Kidney (tissue), 14 donors: Measurements from ENCODE around the gene SCAANT1. TPM values are rescaled to one million over a fixed set of nuclear protein-coding genes. Genes with fewer than 3 reads are reported as not detected.

Experiments
- DNase-seq, 5 donors: peaks; one replicate each; pipeline ENCODE4 v3.0.0-alpha.2; 2013 to 2020
- FAIRE-seq: peaks from 2 replicates; lab custom pipeline; 2012; peaks lifted over from hg19 to GRCh38; lab: Jason Lieb, UNC
- H3K27ac ChIP-seq, 2 donors: one replicate each; pipeline ENCODE4 v1.7.0; 2013; ENCODE audit warnings: low read depth in 2 of 2, low read length in 2 of 2, inconsistent platforms in 1 of 2
- H3K27me3 ChIP-seq: one replicate; pipeline ENCODE4 v1.7.1; 2013; ENCODE audit warnings: low read length, inconsistent platforms; ENCODE audit not compliant: control insufficient read depth, insufficient read depth
- H3K36me3 ChIP-seq, 3 donors: one replicate each; pipeline versions ENCODE4 v1.7.0 to v1.7.1; 2013; ENCODE audit warnings: low read length in 3 of 3, control low read depth in 1 of 3, inconsistent platforms in 1 of 3; ENCODE audit not compliant: insufficient read depth in 3 of 3, control insufficient read depth in 2 of 3
- H3K4me1 ChIP-seq, 3 donors: one replicate each; pipeline versions ENCODE4 v1.7.0 to v1.7.1; 2013; ENCODE audit warnings: low read length in 3 of 3, inconsistent platforms in 1 of 3, low read depth in 1 of 3; ENCODE audit not compliant: control insufficient read depth in 2 of 3, insufficient read depth in 2 of 3
- H3K4me3 ChIP-seq, 3 donors: one replicate each; pipeline versions ENCODE4 v1.7.0 to v1.8.1; 2013; ENCODE audit warnings: low read length in 3 of 3, control low read depth in 1 of 3, inconsistent platforms in 1 of 3
- H3K9ac ChIP-seq, 3 donors: one replicate each; pipeline versions ENCODE4 v1.7.0 to v1.7.1; 2013; ENCODE audit warnings: low read length in 3 of 3, control low read depth in 1 of 3, inconsistent platforms in 1 of 3
- H3K9me3 ChIP-seq, 3 donors: one replicate each; pipeline versions ENCODE4 v1.7.0 to v1.7.1; 2013; ENCODE audit warnings: low read length in 3 of 3, control low read depth in 1 of 3, inconsistent platforms in 1 of 3; ENCODE audit not compliant: control insufficient read depth in 2 of 3, insufficient read depth in 1 of 3
- intact Hi-C: fragments of 100-400 bp; cut with DNase I; formaldehyde crosslinking; loops from one replicate; pipeline ENCODE4 v1.11.1; 2022
- polyA plus RNA-seq: library from polyadenylated mRNA; stranded (reverse); fragments of 350-450 nt; fragmentation: Illumina TruSeq; extraction: RNeasy Lipid Tissue Mini Kit (QIAGEN cat#74804); gene quantifications from one replicate; pipeline ENCODE4 v1.2.3, GENCODE V29; 2014; ENCODE audit warnings: low read depth, low replicate concordance; ENCODE audit not compliant: insufficient read depth
- total RNA-seq: library from RNA; stranded (reverse); fragmentation: NEBNext Ultra II Directional; extraction: Animal tissue kit (Norgen Biotek cat#: 25700); gene quantifications from one replicate; pipeline ENCODE4 v1.2.1, GENCODE V29; 2021
- TF ChIP-seq, protein P1 (sequence below): IDR thresholded peaks from 3 replicates; pipeline ENCODE4 v1.5.1; 2012; ENCODE audit warnings: mild to moderate bottlenecking, moderate library complexity, borderline replicate concordance; ENCODE audit not compliant: insufficient read depth; ENCODE audit errors: extremely low read depth
- donor health status: control.
- donor health status: control.
- donor health status: control.
- donor health status: control.
- donor health status: control.
- donor health status: DM: yes; HTN: yes; CAD: no.
- donor health status: Normal renal cell carcinoma (clear cell type).

Gene SCAANT1
- total and polyA plus RNA-seq, 2 donors from 2014 or later = not detected

- H3K9ac ChIP-seq = no peak overlapping the region
- H3K4me1 ChIP-seq = peaks cover 0 to 18% (median 3%) of the 10 kb centered on the region in 3 donors
- H3K36me3 ChIP-seq = no peaks in the 10 kb centered on the region
- H3K4me3 ChIP-seq = no peak overlapping the region
- intact Hi-C loops = no loop called here
- TF ChIP-seq, protein P1, sequence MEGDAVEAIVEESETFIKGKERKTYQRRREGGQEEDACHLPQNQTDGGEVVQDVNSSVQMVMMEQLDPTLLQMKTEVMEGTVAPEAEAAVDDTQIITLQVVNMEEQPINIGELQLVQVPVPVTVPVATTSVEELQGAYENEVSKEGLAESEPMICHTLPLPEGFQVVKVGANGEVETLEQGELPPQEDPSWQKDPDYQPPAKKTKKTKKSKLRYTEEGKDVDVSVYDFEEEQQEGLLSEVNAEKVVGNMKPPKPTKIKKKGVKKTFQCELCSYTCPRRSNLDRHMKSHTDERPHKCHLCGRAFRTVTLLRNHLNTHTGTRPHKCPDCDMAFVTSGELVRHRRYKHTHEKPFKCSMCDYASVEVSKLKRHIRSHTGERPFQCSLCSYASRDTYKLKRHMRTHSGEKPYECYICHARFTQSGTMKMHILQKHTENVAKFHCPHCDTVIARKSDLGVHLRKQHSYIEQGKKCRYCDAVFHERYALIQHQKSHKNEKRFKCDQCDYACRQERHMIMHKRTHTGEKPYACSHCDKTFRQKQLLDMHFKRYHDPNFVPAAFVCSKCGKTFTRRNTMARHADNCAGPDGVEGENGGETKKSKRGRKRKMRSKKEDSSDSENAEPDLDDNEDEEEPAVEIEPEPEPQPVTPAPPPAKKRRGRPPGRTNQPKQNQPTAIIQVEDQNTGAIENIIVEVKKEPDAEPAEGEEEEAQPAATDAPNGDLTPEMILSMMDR = no peak
- H3K27me3 ChIP-seq = no peaks in the 10 kb centered on the region
- no peak overlapping the region for H3K27ac ChIP-seq
- H3K9me3 ChIP-seq = no peaks in the 10 kb centered on the region
- FAIRE-seq (no peak), DNase-seq (no peak)
Measured at GRCh38 chr3:63878394-63879060, 33.7 kb downstream of the SCAANT1 start.

GRCh38 chr3:63877737-63878393, 34.3 kb downstream of the SCAANT1 start:
- Histone ChIP-seq H3K27me3 (no peaks in the 10 kb centered on the region), H3K4me1 (peaks cover 0 to 18% (median 3%) of the 10 kb centered on the region in 3 donors), H3K27ac (no peak overlapping the region), H3K36me3 (no peaks in the 10 kb centered on the region), H3K9me3 (no peaks in the 10 kb centered on the region), H3K4me3 (no peak overlapping the region), H3K9ac (no peak overlapping the region)
- TF ChIP-seq, protein P1 = no peak
- FAIRE-seq = no peak
- intact Hi-C loops = no loop called here
- DNase-seq = no peak

DNA sequence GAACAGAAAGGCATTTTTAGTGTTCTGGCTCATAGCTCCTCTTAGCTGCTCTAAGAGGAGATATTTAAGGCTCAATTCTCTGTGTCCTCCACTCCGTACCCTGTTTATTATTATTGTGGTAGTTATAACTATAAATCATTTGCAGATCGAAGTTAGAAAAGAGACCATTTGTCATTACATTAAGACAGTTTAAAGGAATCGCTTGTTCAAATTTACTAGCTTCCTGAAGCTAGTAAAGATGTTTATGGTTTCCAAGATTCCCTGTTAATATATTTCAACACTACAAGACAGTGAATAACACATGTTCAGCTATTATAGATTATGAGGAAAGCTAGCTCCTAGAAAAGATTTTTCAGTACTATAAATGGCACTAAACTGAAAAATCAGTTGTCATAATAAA, 35.9 kb downstream of the SCAANT1 start:
- TF ChIP-seq, protein P1 = no peak
- intact Hi-C loops = no loop called here
- Histone ChIP-seq H3K9ac (no peak overlapping the region), H3K4me3 (no peak overlapping the region), H3K27me3 (no peaks in the 10 kb centered on the region), H3K9me3 (no peaks in the 10 kb centered on the region), H3K4me1 (peaks cover 0 to 18% (median 3%) of the 10 kb centered on the region in 3 donors), H3K36me3 (no peaks in the 10 kb centered on the region), H3K27ac (no peak overlapping the region)
- DNase-seq (peak in 1 of 5 donors; percentile 24), FAIRE-seq (no peak)
